Activated CD4-positive, alpha-beta memory T cell treated with anti-CD3 and anti-CD28 coated beads, Interleukin-2, amount 10 ng/mL, durations not matched to agents 7 days and 5 days (primary cell): Measurements from ENCODE around the gene GPC5. TPM values are rescaled to one million over a fixed set of nuclear protein-coding genes. Genes with fewer than 3 reads are reported as not detected.

Experiments
- CTCF ChIA-PET: fragments of 350-600 bp; sonication (Branson Sonifier 250); formaldehyde crosslinking; loops from one replicate; lab custom pipeline; 2021; ENCODE audit warnings: antibody characterized with exemption, inconsistent platforms; lab: Charles Lee
- POLR2A ChIA-PET: fragments of 350-600 bp; sonication (Branson Sonifier 250); formaldehyde crosslinking; loops from one replicate; lab custom pipeline; 2021; ENCODE audit warnings: antibody characterized with exemption; lab: Charles Lee
- DNase-seq: peaks from one replicate; pipeline ENCODE4 v3.0.0-alpha.2; 2020
- H3K27ac Mint-ChIP-seq: one replicate; pipeline ENCODE4 v1.8.0; 2021; ENCODE audit warnings: mild to moderate bottlenecking, mixed read lengths
- H3K27me3 Mint-ChIP-seq: one replicate; pipeline ENCODE4 v1.8.0; 2021; ENCODE audit warnings: mixed read lengths
- H3K36me3 Mint-ChIP-seq: one replicate; pipeline ENCODE4 v1.8.0; 2021; ENCODE audit warnings: low read depth, mixed read lengths
- H3K4me1 Mint-ChIP-seq: one replicate; pipeline ENCODE4 v1.8.0; 2021; ENCODE audit warnings: mixed read lengths
- H3K4me3 Mint-ChIP-seq: one replicate; pipeline ENCODE4 v1.8.0; 2021; ENCODE audit warnings: mild to moderate bottlenecking, mixed read lengths
- H3K9me3 Mint-ChIP-seq: one replicate; pipeline ENCODE4 v1.8.0; 2021; ENCODE audit warnings: mixed read lengths
- total RNA-seq, 2 experiments: library from RNA; stranded (reverse); gene quantifications; one replicate each; pipeline ENCODE4 v1.2.3, GENCODE V29; 2021

GPC5 gene
- total RNA-seq, 2 experiments from 2014 or later = not detected

GRCh38 chr13:91596842-91597241, 198.4 kb downstream of the GPC5 start:
- ChIA-PET CTCF (no interaction called here), POLR2A (no interaction called here)
- H3K27me3 Mint-ChIP-seq = no peaks in the 10 kb centered on the region
- DNase-seq = no peak
- H3K27ac Mint-ChIP-seq = no peak overlapping the region
- no peak overlapping the region for H3K4me3 Mint-ChIP-seq
- H3K9me3 Mint-ChIP-seq = peaks cover 2% of the 10 kb centered on the region
- H3K36me3 Mint-ChIP-seq = no peaks in the 10 kb centered on the region
- H3K4me1 Mint-ChIP-seq = no peaks in the 10 kb centered on the region

GRCh38 chr13:91598655-91599054, 200.2 kb downstream of the GPC5 start:
- ChIA-PET CTCF (no interaction called here), POLR2A (no interaction called here)
- no peak overlapping the region for H3K4me3 Mint-ChIP-seq
- no peak for DNase-seq
- H3K4me1 Mint-ChIP-seq = no peaks in the 10 kb centered on the region
- no peaks in the 10 kb centered on the region for H3K36me3 Mint-ChIP-seq
- H3K27ac Mint-ChIP-seq = no peak overlapping the region
- H3K27me3 Mint-ChIP-seq = no peaks in the 10 kb centered on the region
- no peaks in the 10 kb centered on the region for H3K9me3 Mint-ChIP-seq

- ChIA-PET CTCF (no interaction called here), POLR2A (no interaction called here)
- Mint-ChIP-seq H3K9me3 (no peaks in the 10 kb centered on the region), H3K27me3 (no peaks in the 10 kb centered on the region), H3K4me1 (no peaks in the 10 kb centered on the region), H3K4me3 (no peak overlapping the region), H3K36me3 (no peaks in the 10 kb centered on the region), H3K27ac (no peak overlapping the region)
- DNase-seq = no peak
Measured at GRCh38 chr13:91601273-91601672, 202.9 kb downstream of the GPC5 start.

GRCh38 chr13:91601807-91602206, 203.4 kb downstream of the GPC5 start:
- no peak overlapping the region for H3K27ac Mint-ChIP-seq
- no peaks in the 10 kb centered on the region for H3K36me3 Mint-ChIP-seq
- H3K4me3 Mint-ChIP-seq = no peak overlapping the region
- H3K27me3 Mint-ChIP-seq = no peaks in the 10 kb centered on the region
- H3K9me3 Mint-ChIP-seq = no peaks in the 10 kb centered on the region
- H3K4me1 Mint-ChIP-seq = no peaks in the 10 kb centered on the region
- ChIA-PET CTCF (no interaction called here), POLR2A (no interaction called here)
- no peak for DNase-seq

- Mint-ChIP-seq H3K4me3 (no peak overlapping the region), H3K4me1 (no peaks in the 10 kb centered on the region), H3K36me3 (no peaks in the 10 kb centered on the region), H3K27ac (no peak overlapping the region), H3K9me3 (peaks cover 2% of the 10 kb centered on the region), H3K27me3 (no peaks in the 10 kb centered on the region)
- POLR2A ChIA-PET = no interaction called here
- DNase-seq = no peak
- CTCF ChIA-PET = no interaction called here
Measured at GRCh38 chr13:91609353-91609752, 210.9 kb downstream of the GPC5 start.

- CTCF ChIA-PET = no interaction called here
- H3K9me3 Mint-ChIP-seq = peaks cover 2% of the 10 kb centered on the region
- no peak for DNase-seq
- POLR2A ChIA-PET = no interaction called here
- H3K36me3 Mint-ChIP-seq = no peaks in the 10 kb centered on the region
- no peaks in the 10 kb centered on the region for H3K27me3 Mint-ChIP-seq
- H3K4me1 Mint-ChIP-seq = no peaks in the 10 kb centered on the region
- no peak overlapping the region for H3K4me3 Mint-ChIP-seq
- no peak overlapping the region for H3K27ac Mint-ChIP-seq
Measured at GRCh38 chr13:91618315-91618714, 219.9 kb downstream of the GPC5 start.

GRCh38 chr13:91620670-91621141, 222.3 kb downstream of the GPC5 start:
- CTCF ChIA-PET = no interaction called here
- no peak overlapping the region for H3K4me3 Mint-ChIP-seq
- POLR2A ChIA-PET = no interaction called here
- H3K27me3 Mint-ChIP-seq = no peaks in the 10 kb centered on the region
- no peak overlapping the region for H3K27ac Mint-ChIP-seq
- H3K36me3 Mint-ChIP-seq = no peaks in the 10 kb centered on the region
- DNase-seq = no peak
- no peaks in the 10 kb centered on the region for H3K4me1 Mint-ChIP-seq
- H3K9me3 Mint-ChIP-seq = no peaks in the 10 kb centered on the region

- POLR2A ChIA-PET = no interaction called here
- Mint-ChIP-seq H3K4me1 (no peaks in the 10 kb centered on the region), H3K27me3 (no peaks in the 10 kb centered on the region), H3K9me3 (no peaks in the 10 kb centered on the region), H3K36me3 (no peaks in the 10 kb centered on the region), H3K4me3 (no peak overlapping the region), H3K27ac (no peak overlapping the region)
- DNase-seq = no peak
- CTCF ChIA-PET = no interaction called here
Measured at GRCh38 chr13:91621161-91621560, 222.7 kb downstream of the GPC5 start.

- H3K9me3 Mint-ChIP-seq = no peaks in the 10 kb centered on the region
- no peaks in the 10 kb centered on the region for H3K4me1 Mint-ChIP-seq
- no peak for DNase-seq
- no peaks in the 10 kb centered on the region for H3K27me3 Mint-ChIP-seq
- ChIA-PET POLR2A (no interaction called here), CTCF (no interaction called here)
- no peaks in the 10 kb centered on the region for H3K36me3 Mint-ChIP-seq
- no peak overlapping the region for H3K4me3 Mint-ChIP-seq
- H3K27ac Mint-ChIP-seq = no peak overlapping the region
Measured at GRCh38 chr13:91621963-91622362, 223.5 kb downstream of the GPC5 start.

GRCh38 chr13:91622778-91623550, 224.5 kb downstream of the GPC5 start:
- POLR2A ChIA-PET = no interaction called here
- Mint-ChIP-seq H3K27me3 (no peaks in the 10 kb centered on the region), H3K27ac (no peak overlapping the region), H3K9me3 (no peaks in the 10 kb centered on the region), H3K4me1 (no peaks in the 10 kb centered on the region), H3K36me3 (no peaks in the 10 kb centered on the region), H3K4me3 (no peak overlapping the region)
- no peak for DNase-seq
- CTCF ChIA-PET = no interaction called here

- H3K27me3 Mint-ChIP-seq = no peaks in the 10 kb centered on the region
- DNase-seq = no peak
- no peak overlapping the region for H3K27ac Mint-ChIP-seq
- CTCF ChIA-PET = no interaction called here
- H3K36me3 Mint-ChIP-seq = no peaks in the 10 kb centered on the region
- POLR2A ChIA-PET = no interaction called here
- no peaks in the 10 kb centered on the region for H3K4me1 Mint-ChIP-seq
- H3K9me3 Mint-ChIP-seq = no peaks in the 10 kb centered on the region
- H3K4me3 Mint-ChIP-seq = no peak overlapping the region
Measured at GRCh38 chr13:91627952-91628739, 229.7 kb downstream of the GPC5 start.

- H3K27me3 Mint-ChIP-seq = no peaks in the 10 kb centered on the region
- ChIA-PET POLR2A (no interaction called here), CTCF (no interaction called here)
- no peaks in the 10 kb centered on the region for H3K4me1 Mint-ChIP-seq
- no peak overlapping the region for H3K27ac Mint-ChIP-seq
- H3K4me3 Mint-ChIP-seq = no peak overlapping the region
- H3K9me3 Mint-ChIP-seq = no peaks in the 10 kb centered on the region
- DNase-seq = no peak
- H3K36me3 Mint-ChIP-seq = no peaks in the 10 kb centered on the region
Measured at GRCh38 chr13:91630946-91631345, 232.5 kb downstream of the GPC5 start.

- DNase-seq = no peak
- ChIA-PET POLR2A (no interaction called here), CTCF (no interaction called here)
- Mint-ChIP-seq H3K4me3 (no peak overlapping the region), H3K27me3 (no peaks in the 10 kb centered on the region), H3K9me3 (no peaks in the 10 kb centered on the region), H3K27ac (no peak overlapping the region), H3K4me1 (no peaks in the 10 kb centered on the region), H3K36me3 (no peaks in the 10 kb centered on the region)
Measured at GRCh38 chr13:91632086-91632485, 233.7 kb downstream of the GPC5 start.
